ENCODE data around the gene GRM8. TPM values are rescaled to one million over a fixed set of nuclear protein-coding genes. Genes with fewer than 3 reads are reported as not detected.

The GRM8 gene
- total RNA-seq, 1 experiment from 2014 or later: not detected

GRCh38 chr7:126690104-126690503 lies 562.6 kb downstream of the GRM8 start:
- intact Hi-C loops (cut with micrococcal nuclease): no loop called here
- no TSS peak for BruUV-seq (replicated peaks)

GRCh38 chr7:126689037-126689436 lies 563.7 kb downstream of the GRM8 start:
- Histone ChIP-seq H3K79me2 (ENCODE audit: low read length) (no peaks in the 10 kb centered on the region), H2AFZ (ENCODE audit: low read length) (no peak overlapping the region), H3K9me2 (replicated peaks; ENCODE audit: low read length) (no peaks in the 10 kb centered on the region), H3K36me3 (ENCODE audit: low read depth, low read length) (no peaks in the 10 kb centered on the region), H3F3A (ENCODE audit: low read length, unreplicated experiment) (no peaks in the 10 kb centered on the region), H3K27ac (ENCODE audit: low read length) (no peak overlapping the region), H3K4me3 (ENCODE audit: low read length) (no peak overlapping the region), H3K4me2 (ENCODE audit: low read length) (no peak overlapping the region), H3K9me3 (ENCODE audit: low read length) (peaks cover 4% of the 10 kb centered on the region; the same call in 1 of the 2 replicates), H4K20me1 (ENCODE audit: low read length) (no peaks in the 10 kb centered on the region), H3K4me1 (ENCODE audit: insufficient read depth, low read length) (no peaks in the 10 kb centered on the region), H3K27me3 (ENCODE audit: low read length) (no peaks in the 10 kb centered on the region), H3K9ac (ENCODE audit: low read length) (no peak overlapping the region)
- TF ChIP-seq EZH2phosphoT487 (IDR thresholded peaks at IDR 0.05; ENCODE audit: borderline replicate concordance, low read length) (no peak), CTCF (conservative IDR thresholded peaks at IDR 0.05; ENCODE audit: low read depth, low read length) (no peak), EZH2 (IDR thresholded peaks at IDR 0.05; ENCODE audit: low read length, unreplicated experiment) (no peak)
- intact Hi-C loops (cut with micrococcal nuclease): no loop called here
- POLR2A ChIA-PET (ENCODE audit: unreplicated experiment): no interaction called here
- ATAC-seq (no peak; the same call in 1 of the 2 replicates), DNase-seq (no peak)
- CTCF ChIA-PET: no interaction called here
- BruUV-seq (replicated peaks): no TSS peak

More at GRCh38 chr7:126690104-126690503, 562.6 kb downstream of the GRM8 start:
- Histone ChIP-seq H3K27ac (ENCODE audit: low read length) (no peak overlapping the region), H2AFZ (ENCODE audit: low read length) (no peak overlapping the region), H3K4me3 (ENCODE audit: low read length) (no peak overlapping the region), H3K4me2 (ENCODE audit: low read length) (no peak overlapping the region), H3K9me3 (ENCODE audit: low read length) (peaks cover 4% of the 10 kb centered on the region; the same call in 1 of the 2 replicates), H3K4me1 (ENCODE audit: insufficient read depth, low read length) (no peaks in the 10 kb centered on the region), H3K36me3 (ENCODE audit: low read depth, low read length) (no peaks in the 10 kb centered on the region), H3K79me2 (ENCODE audit: low read length) (no peaks in the 10 kb centered on the region), H3F3A (ENCODE audit: low read length, unreplicated experiment) (no peaks in the 10 kb centered on the region), H4K20me1 (ENCODE audit: low read length) (no peaks in the 10 kb centered on the region), H3K9me2 (replicated peaks; ENCODE audit: low read length) (no peaks in the 10 kb centered on the region), H3K9ac (ENCODE audit: low read length) (no peak overlapping the region), H3K27me3 (ENCODE audit: low read length) (no peaks in the 10 kb centered on the region)
- DNase-seq: no peak
- no peak for ATAC-seq
- POLR2A ChIA-PET (ENCODE audit: unreplicated experiment): no interaction called here
- TF ChIP-seq EZH2 (IDR thresholded peaks at IDR 0.05; ENCODE audit: low read length, unreplicated experiment): no peak
- TF ChIP-seq CTCF (conservative IDR thresholded peaks at IDR 0.05; ENCODE audit: low read depth, low read length): no peak
- TF ChIP-seq EZH2phosphoT487 (IDR thresholded peaks at IDR 0.05; ENCODE audit: borderline replicate concordance, low read length): no peak
- CTCF ChIA-PET: no interaction called here

- no peaks in the 10 kb centered on the region for H3K27me3 ChIP-seq (ENCODE audit: low read length)
- H3K9me3 ChIP-seq (ENCODE audit: low read length): peaks cover 4% of the 10 kb centered on the region; the same call in 1 of the 2 replicates
- ATAC-seq: no peak
- intact Hi-C loops (cut with micrococcal nuclease): no loop called here
- no peaks in the 10 kb centered on the region for H3K4me1 ChIP-seq (ENCODE audit: insufficient read depth, low read length)
- H3K4me2 ChIP-seq (ENCODE audit: low read length): no peak overlapping the region
- H3K36me3 ChIP-seq (ENCODE audit: low read depth, low read length): no peaks in the 10 kb centered on the region
- H3K79me2 ChIP-seq (ENCODE audit: low read length): no peaks in the 10 kb centered on the region
- no peaks in the 10 kb centered on the region for H4K20me1 ChIP-seq (ENCODE audit: low read length)
- H3K27ac ChIP-seq (ENCODE audit: low read length): no peak overlapping the region
- H3K9ac ChIP-seq (ENCODE audit: low read length): no peak overlapping the region
- no peak overlapping the region for H2AFZ ChIP-seq (ENCODE audit: low read length)
- no peaks in the 10 kb centered on the region for H3F3A ChIP-seq (ENCODE audit: low read length, unreplicated experiment)
- ChIA-PET CTCF (no interaction called here), POLR2A (ENCODE audit: unreplicated experiment) (no interaction called here)
- TF ChIP-seq EZH2phosphoT487 (IDR thresholded peaks at IDR 0.05; ENCODE audit: borderline replicate concordance, low read length) (no peak), CTCF (conservative IDR thresholded peaks at IDR 0.05; ENCODE audit: low read depth, low read length) (no peak), EZH2 (IDR thresholded peaks at IDR 0.05; ENCODE audit: low read length, unreplicated experiment) (no peak)
- no peak for DNase-seq
- BruUV-seq (replicated peaks): no TSS peak
- no peak overlapping the region for H3K4me3 ChIP-seq (ENCODE audit: low read length)
- no peaks in the 10 kb centered on the region for H3K9me2 ChIP-seq (replicated peaks; ENCODE audit: low read length)
These were observed 566.3 kb downstream of the GRM8 start for GRCh38 chr7:126686474-126686873.

Measured in PC-3 (cell line).